NCI-H82 treated with DMSO at 0.1 percent for 48 hours (cell line): ENCODE measurements around the gene GLP2R.

Experiments
- DNase-seq: peaks from one replicate; lab custom pipeline; 2025; ENCODE audit not compliant: unreplicated experiment; lab: John Stamatoyannopoulos, UW

Gene GLP2R

DNA sequence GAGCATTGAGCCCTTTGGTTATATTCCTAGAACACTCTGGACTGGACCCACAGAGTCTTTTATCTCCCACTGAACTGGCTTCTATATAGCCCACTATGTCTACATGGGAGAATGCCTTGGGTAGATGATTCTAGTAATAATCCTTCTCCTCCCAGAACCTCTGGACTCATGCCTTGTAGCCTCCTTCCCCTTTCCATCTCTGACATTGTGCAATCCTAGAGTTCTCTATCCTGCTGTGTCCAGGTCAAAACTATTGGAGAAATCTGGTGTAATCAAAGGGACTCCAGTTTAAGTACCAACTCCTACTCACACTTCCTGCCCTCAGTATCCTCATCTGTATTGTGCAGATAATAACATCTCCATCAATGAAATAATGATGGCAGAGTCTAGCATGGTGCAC lies 70.2 kb downstream of the GLP2R start:
- no peak for DNase-seq

DNA sequence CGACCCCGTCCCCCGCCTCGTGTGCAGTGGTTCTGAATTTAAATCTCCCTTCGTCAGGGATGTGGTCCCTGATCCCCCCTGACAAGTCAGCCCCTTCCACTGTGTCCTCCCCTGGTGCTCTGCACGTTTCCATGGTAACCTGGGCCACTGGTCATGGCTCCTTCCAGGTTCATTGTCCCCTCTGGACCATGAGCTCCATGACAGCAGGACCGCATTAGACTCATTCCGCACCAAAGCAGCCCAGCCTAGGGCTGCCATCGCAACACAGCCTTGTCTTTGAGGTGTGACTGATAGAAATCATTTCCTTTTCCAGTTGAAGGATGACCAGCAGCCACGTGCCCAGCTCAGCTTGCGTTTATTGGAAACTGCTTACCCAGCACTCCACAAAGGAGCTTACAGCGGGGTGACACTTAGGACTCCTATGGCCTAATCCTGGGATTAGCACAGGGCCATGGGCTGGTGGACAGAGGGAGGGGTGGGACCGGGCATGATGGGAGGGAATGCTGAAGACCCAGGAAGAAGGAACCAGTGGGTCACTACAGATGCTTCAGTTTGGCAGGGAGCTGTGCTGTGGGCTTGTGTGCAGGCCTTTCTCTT lies 71.7 kb downstream of the GLP2R start:
- peak; percentile 57 for DNase-seq

DNA sequence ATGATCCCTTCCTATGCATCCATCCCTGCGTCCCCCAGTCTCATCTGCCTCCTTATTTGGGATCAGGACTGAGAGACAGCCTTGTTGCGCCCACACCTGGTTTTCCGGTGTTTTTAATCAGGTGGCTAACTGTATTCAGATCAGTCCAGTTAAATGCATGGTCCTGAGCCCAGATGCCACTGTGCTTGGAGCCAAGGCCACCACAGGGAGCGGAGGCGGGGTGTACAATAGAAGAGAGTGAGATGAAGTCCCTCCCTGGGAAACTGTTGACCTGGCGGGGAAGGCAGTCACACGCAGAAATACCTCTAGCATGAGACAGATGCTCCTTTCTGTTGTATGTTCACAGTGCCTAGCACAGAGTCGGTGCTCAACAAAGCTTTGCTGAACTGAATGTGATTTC lies 73.1 kb downstream of the GLP2R start:
- DNase-seq: no peak

DNA sequence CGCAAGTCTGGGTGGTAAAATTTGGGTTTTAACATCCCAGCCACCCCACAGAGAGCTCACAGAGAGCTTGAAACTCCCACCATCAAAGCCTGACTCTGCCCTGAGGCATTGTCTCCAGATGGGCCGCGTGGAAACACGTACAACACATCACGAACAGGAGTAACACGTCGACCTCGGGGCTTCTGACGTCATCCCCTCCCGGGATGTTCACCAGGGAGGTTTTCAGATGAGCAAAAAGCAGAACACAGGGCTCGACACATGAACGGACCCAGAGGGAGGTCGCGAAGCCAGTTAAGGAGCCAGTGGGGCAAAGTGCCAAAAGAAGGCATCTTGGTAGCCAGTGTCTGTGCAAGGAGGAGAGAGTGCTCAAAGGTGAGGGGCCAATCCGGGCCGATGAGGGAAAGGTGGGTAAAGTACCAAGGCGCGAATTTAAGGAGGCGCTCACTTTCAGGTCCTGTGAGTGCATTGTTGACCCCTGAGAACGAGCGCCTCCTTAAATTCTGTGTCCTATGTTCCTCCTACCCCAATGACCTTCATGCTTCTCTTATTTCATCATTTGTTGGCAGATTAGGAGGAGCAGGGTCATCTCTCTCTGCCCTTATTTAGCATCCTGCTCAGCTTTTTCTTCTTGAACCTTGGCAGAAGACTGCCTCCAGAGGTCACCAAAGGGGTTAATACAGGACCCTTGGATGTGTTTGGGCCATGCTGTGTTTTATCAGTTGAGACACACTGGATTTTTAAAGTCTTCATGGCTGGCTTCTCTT lies 73.7 kb downstream of the GLP2R start:
- DNase-seq: no peak

DNA sequence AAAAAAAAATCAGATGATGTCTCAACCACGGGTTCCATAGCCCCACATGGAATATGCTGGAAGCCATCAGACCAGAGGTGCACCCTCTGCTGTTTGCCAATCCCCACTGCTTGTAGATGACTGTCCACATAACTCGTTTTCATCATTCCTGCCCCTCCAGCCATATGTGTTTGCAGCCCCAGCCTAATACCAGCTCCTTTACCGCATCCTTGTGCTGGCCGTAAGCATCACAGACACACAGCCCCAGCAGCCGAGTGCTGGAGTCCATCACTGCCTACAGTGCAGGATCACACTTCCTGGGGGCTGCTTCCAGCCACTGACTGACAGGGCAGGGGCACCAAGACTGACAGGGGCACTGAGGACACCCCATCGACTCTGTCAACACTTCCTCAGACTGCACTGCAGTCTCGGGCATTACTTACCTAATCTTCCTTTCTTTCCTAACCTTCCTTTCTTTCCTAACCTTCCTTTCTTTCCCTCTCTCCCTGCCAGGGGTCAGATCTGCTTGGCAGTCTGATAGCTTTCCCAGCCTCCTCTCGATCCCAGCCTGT lies 74.4 kb downstream of the GLP2R start:
- no peak for DNase-seq

DNA sequence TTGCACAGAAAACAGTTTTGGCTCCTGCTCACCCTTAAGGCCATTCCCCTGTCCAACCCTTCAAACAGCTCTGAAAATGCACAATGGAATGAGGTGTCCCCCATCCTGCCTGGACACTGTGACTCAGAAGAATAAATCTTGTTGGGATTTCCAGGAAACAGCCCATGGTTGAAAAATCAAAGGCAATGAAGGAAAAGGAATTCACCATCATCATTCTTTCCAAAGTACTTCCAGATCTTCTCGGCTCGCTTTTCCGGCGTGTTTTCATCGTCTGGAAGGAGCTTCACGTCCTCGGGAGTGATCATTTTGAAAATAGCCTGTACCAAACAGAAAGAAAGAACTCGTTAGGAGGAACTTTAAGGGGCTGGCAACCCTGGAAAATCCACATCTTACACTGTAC lies 75.1 kb downstream of the GLP2R start:
- no peak for DNase-seq

DNA sequence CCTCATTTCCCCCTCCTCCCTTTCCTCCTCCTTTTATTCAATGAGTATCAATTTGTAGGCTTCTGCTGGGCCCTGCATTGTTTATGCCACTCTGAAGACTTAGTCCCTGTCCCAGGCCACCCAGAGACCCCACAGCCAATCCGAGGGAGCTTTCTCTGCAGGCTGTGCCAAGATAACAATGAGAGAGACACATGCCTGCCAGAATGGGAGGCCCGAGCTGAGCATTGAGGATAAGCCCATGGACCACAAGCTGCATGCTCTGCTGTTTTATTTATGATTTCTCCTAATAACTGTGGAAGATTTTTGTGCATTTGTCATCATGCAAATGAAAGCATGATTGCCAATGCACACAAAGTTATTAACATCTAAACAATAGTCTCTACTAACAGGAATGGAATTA lies 76.4 kb downstream of the GLP2R start:
- DNase-seq: no peak

DNA sequence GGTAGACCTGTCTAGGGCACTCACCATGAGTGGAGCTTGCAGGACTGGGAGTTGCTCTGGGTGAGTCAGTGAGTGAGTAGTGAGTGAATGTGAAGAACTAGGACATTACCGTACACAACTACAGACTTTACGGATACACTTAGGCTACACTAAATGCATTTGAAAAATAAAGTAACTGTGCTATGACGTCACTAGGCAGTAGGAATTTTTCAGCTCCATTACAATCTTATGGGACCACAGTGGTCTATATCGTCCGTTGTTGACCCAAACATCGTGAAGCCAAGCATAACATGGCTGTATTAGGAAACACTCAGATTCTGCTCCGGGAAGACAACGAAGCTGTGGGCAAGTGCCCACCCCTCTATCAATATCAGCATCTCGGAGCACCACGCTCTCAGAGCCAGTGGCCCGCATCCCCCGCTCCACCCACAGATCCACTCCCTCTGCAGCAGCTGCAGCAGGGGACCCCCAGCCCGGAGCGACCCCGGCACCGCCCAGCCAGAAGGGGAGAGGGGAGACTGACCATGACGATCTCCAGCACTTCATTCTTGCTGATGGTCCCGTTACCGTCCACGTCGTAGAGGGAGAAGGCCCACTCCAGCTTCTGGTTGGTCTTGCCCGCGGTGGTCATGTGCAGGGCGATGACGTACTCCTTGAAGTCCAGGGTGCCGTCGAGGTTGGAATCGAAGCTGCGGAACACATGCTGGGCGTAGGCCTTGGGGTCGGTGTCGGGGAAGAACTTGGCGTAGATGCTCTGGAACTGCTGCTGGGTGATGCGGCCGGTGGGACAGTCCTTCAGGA lies 78.8 kb downstream of the GLP2R start:
- no peak for DNase-seq

DNA sequence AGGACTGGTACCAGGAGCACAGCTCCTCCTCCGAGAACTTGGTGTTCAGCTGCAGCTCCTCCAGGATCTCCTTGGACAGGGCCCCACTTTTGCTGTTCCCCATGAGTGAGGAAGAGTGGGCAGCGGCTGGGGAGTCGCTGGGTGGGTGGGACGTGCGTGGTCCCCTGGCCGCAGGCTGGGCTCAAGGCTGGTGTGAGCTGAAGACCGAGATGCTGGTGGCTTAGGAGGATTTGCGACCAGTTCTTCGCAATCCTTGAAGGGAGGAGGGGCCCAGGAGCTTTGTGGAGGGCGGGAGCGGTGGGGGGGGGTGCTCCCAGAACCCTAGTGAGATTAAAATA lies 79.3 kb downstream of the GLP2R start, which contains the start of gene RCVRN:
Gene RCVRN, minus strand, starts transcription at position 194 of the 338 bp plus-strand sequence. Its CDS starts 91 bp downstream, at position 103.
- no peak for DNase-seq

DNA sequence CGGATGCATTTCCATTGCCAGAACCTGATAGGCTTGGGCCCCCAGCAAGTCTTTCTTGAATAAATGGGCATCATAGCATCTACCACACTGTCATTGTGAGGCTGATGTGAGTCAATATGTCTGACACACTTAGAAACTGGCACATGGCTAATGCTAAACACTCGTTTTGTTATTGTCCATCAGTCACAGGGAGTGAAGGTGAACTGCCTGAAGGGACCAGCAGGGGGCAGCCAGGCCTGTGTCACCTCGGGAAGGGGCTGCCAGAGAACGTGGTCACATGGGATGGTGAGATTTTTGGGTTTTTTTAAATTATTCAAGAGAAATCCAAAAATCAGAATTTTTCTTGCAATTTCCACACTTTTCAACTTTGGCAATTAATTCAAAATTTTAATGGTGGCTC lies 80.2 kb downstream of the GLP2R start:
- DNase-seq: no peak

DNA sequence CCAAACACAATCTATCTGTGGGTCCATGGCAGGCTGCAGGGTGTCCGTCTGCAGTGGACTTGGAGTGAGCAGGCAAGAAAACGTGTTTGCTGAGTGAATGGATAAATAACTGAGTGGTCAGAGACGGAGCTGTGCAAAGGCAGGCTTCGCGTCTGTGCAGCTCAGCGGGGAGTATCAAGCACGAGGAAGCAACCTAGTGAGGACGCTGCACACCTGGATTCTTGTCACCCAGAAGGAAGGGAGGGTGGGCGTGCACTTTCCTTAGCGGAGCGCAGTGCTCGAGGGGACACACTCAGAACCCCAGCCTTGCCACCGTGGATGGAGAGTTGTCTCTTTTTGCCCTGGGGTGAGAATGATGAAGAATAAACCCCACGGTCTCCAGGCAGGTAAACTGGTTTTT lies 80.9 kb downstream of the GLP2R start:
- no peak for DNase-seq

DNA sequence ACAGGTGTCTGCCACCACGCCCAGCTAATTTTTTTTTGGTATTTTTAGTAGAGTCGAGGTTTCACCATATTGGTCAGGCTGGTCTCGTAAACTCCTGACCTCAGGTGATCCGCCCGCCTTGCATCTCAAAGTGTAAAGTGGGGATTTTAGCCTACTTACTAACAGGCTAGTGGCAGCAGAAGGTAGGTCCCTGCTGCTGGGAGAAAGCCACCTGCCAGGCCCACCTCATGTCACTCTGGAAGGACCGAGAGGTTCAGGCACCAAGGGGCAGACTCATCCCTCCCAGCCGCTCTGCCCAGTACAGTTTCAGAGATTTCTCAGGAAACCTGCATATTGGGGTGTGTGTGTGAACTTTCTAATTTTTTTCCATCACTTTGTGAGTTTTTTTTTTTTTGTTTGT lies 81.4 kb downstream of the GLP2R start:
- no peak for DNase-seq

DNA sequence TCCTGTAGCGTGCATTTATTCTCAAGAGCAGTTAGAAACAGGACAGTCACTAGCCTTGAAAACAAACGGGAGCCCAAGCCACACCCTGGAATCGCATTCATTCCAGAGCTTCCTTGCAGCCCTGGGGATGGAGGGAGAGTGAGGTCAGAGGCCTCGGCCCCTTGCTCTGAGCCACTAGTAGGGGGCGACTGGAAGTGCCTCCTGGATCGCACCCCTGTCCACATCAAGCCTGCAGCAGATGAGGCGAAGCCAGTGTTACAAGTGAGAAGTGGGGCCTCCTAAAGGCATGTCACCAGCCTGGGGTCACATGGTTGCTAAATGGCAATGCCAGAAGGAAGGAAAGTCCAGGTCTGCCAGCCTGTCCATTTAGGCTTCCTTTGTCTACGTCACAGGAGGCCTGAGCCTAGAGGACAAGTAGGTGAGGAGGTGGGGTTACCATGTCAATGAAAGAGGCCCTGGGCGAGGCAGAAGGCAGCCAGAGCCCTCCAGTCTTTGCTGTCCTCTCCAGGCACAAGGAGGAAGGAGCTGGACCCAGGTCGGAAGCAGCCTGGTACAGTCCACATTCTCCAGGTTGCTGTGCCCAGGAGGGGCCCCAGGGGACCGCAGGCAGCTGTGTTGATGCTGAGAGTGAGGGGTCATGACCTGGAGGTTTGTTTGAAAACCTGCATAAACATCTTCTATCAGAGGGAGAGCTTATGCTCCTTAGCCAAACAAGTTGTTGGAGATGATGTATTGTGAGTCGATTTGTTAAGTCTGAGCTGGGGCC lies 82.3 kb downstream of the GLP2R start:
- DNase-seq: no peak

DNA sequence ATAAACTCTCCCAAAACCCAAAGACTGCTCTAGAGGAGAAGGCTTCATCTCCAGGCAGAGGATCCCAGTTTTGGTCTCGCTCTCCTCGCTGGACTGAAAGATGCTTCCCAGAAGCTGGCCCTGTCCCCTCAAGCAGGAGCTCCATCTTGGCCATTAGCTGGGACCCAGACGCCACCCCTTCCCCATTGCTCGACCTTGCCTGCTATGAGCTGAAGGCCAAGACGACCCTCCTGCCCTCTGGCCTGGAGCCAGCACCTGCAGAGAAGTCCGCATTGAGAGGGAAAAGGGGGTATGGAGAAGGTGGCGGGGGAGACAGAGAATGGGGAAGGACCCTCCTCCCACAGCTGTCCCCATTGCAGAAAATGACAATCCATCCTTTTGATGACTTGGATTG lies 82.9 kb downstream of the GLP2R start:
- DNase-seq: no peak

DNA sequence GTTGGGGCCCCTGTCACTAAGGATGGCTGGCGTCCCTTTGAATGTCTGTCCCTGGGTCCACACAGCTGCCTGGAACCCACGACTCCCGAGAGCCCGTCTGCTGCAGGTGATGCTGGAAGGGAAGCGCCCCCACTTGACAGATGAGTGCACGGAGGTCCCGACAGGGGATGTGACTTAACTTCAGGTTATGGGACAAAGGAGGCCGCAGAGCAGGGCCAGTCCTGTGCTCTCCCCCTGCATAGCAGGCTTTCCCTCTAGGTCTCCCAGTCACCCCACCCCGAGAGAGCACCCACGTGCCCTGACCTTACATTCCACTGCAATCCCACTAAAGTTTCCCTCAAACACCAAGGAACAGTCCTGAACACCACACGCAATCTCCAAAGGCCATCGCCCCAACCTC lies 85.4 kb downstream of the GLP2R start:
- DNase-seq: no peak

DNA sequence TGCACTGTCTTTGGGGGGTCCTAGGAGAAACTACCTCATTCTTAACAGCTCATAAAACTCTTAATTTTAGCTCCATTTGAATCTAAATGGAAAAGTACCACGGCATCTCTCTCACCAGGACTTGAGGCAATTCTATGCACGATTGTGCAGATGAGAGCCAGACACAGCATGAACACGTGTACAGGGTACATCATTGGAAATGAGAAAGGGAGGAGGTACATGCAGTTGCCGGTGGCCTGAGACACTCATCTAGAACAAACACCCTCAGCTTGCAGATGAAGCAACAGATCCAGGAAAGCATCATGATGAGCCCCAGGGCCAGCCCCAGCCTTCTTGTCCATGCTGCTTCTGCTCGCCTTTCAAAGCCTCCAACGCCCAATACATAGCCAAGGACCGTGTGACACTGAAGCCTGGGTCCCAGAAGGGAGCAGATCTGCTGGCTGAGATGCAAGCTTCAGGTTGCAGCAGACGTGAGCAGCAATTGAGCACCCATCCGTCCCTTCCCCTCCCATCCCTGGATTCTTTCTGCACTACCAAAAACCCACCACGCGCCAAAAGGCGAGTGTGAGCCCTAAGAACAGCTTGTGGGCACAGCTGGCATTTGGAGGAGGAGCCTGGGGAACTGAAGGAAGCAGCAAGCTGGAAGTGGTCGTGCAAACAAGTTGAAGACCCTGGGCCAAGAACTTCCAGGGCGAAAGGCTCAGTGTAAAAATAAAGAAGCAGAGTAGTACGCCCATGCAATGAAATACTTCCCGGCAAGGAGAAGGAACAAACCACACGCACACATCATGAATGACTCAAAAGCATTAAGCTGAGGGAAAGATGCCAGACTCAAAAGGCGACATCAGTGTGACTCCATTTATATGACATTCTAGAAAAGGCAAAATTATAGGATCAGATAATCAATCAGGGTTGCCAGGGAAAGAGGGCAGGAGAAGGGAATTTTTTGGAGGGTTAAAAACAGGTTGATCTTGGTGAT lies 86.7 kb downstream of the GLP2R start:
- DNase-seq: no peak

DNA sequence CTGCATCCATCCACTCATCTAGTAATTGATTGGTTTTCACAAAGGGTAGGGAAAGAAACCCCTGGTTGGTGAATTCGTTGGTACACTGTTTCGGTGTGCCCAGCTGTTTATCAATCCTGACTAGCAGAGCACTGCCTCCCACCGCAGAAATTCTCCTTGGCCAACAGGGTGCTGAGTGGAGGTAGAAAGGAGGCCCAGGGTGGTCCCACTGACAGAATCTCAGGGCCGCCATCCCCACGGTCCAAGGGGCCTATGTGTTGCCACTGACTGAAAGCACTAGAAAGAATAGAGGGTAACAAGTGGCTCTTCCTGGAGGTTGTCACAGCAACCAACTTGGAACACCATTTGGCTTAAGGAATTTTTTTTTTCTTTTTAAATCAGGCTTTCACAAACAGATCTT lies 87.8 kb downstream of the GLP2R start:
- DNase-seq: no peak

DNA sequence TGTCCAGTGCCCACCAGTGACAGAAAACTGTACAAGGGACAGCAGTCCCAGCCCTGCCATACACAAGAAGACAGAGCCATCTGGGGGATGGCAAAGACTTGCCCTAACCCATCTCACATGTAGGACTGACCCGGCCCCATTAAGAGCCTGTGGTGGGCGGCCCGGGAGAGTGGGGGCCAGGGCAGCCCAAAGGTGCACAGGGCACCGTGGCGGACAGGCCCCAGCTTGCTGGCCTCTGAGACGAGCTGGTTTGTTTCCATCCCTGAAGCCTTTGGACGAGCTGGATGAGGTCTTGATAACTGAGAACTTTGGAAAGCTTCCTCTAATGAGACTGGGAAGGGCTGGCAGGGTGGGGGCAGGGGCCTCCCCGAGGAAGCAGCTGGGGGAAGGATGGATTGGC lies 90.4 kb downstream of the GLP2R start:
- no peak for DNase-seq

DNA sequence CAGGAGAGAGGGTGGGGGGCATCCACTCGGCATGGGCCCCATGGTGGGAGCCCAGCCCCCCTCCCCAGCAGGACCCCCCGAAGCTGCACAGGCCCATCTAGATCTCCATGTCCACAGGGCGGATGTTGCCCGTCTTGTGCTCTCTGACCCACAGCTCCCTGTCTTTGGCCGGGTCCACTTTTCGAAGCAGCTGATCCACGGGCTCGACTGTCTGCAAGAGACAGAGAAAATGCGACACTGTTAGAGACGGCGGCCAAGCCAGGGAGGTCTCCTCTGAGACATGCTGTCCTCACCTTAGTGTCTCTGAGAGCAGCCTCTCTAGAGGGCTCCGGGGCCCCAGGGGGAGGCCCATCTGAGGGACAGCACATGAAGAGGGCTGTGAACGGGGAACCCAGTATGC lies 91.4 kb downstream of the GLP2R start:
- DNase-seq: no peak

DNA sequence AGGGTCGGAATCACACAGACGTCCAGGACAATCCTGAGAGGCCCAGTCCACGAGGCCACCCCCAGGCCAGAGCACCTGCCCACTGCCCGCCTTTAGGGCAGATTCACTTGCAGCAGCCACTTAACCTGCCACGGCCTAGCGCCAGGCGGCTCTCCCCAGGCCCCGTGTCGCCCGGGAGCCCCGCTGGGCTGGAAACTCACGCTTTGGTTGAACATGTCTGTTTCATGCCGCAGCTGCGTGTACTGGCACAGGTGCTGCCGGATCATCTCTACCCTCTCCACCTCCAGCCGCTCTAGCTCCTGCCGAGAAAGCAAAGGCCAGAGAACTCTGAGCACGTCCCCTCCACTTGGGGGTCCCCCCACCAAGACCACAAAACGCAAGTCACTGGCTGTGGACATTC lies 92.1 kb downstream of the GLP2R start:
- DNase-seq: no peak
